Measurements from ENCODE around the gene VEGFB. TPM values are rescaled to one million over a fixed set of nuclear protein-coding genes. Genes with fewer than 3 reads are reported as not detected.

VEGFB gene
- total RNA-seq, 1 experiment from 2014 or later: 47.5 TPM

DNA sequence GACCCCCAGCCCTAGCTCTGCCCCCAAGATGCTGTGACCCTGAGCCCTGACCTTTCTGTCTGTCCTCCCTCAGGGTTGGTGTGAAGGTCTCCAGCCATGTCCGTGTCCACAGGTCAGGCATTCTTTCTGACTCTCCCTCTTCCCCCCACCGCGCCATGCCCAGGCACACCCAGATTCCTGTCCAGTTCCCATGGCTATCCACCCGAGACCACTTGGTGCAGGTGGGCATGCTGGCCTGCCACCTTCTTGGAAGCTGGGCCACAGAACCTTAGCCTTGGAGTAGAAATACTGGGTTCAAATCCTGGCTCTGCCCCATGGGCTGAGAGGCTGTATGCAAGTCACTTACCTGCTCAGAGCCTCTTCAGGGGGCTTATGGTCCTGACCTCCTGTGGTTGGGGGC lies 14.7 kb downstream of the VEGFB start (continued):
- TF ChIP-seq, protein P1, sequence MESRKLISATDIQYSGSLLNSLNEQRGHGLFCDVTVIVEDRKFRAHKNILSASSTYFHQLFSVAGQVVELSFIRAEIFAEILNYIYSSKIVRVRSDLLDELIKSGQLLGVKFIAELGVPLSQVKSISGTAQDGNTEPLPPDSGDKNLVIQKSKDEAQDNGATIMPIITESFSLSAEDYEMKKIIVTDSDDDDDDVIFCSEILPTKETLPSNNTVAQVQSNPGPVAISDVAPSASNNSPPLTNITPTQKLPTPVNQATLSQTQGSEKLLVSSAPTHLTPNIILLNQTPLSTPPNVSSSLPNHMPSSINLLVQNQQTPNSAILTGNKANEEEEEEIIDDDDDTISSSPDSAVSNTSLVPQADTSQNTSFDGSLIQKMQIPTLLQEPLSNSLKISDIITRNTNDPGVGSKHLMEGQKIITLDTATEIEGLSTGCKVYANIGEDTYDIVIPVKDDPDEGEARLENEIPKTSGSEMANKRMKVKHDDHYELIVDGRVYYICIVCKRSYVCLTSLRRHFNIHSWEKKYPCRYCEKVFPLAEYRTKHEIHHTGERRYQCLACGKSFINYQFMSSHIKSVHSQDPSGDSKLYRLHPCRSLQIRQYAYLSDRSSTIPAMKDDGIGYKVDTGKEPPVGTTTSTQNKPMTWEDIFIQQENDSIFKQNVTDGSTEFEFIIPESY (IDR thresholded peaks at IDR 0.05; ENCODE audit: extremely low read depth, insufficient replicate concordance, low read length): no peak
- no peak for TF ChIP-seq RAD21 (IDR thresholded peaks at IDR 0.05; ENCODE audit: low read depth)
- TF ChIP-seq SRF (IDR thresholded peaks at IDR 0.05; ENCODE audit: low read depth): no peak
- TF ChIP-seq EGR1 (IDR thresholded peaks at IDR 0.05; ENCODE audit: low read depth): no peak
- no peak for TF ChIP-seq POLR2AphosphoS5 (IDR thresholded peaks at IDR 0.05; ENCODE audit: low read depth, low read length)
- no peak for TF ChIP-seq EZH2phosphoT487 (IDR thresholded peaks at IDR 0.05; ENCODE audit: borderline replicate concordance)
- no peak for TF ChIP-seq SIN3A (IDR thresholded peaks at IDR 0.05; ENCODE audit: low read depth)
- TF ChIP-seq TCF7L2 (IDR thresholded peaks at IDR 0.05; ENCODE audit: borderline replicate concordance, extremely low read depth, insufficient read depth, insufficient read length): no peak

DNA sequence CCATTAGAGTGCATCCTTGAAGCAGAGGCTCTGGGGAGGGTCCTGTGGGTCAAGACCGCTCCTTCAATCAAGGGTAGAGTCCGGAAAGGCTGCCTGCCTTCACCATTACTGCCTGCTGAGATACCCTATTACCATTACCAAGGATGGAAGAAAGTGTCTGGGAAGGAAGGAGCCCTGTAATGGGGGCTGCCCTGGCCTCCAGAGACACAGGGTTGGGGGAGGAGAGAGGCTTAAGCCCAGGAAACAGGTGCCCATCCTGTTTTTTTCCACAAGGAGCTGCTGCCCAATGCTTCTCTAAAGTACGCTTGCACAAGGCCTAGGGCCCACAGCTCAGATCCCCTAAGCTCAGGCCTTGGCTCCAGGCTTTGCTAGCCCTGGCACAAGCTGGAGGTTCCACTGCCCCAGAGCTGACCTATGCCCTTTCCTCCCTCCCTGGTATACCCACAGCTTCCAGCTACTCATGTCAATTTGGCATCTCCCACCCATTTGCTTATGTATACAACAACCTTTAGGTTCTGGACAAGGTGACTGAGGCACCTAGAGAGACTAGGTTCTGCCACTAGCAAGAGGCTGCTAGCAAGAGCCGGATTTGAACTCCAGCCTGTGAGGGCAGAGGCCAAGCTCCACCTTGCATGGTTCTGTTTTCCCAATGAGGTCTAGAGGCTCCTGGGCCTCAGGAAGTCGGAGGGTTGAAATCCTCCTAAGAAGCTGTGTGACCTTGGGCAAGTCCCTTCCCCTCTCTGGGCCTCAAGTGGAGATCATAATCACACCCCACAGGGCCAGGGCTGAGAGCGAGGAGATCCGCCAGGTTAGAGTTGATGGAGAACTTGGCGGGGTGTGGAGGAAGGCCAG lies 15.4 kb downstream of the VEGFB start:
- H3K4me1 ChIP-seq (ENCODE audit: control insufficient read depth in 1 of 2, insufficient read depth in 2 of 2, low read length in 2 of 2): peaks cover 26 to 66% of the 10 kb centered on the region in 2 experiments
- TF ChIP-seq JUND (IDR thresholded peaks at IDR 0.05) (no peak), ELF1 (IDR thresholded peaks at IDR 0.05; ENCODE audit: borderline replicate concordance, low read depth) (no peak), RAD21 (IDR thresholded peaks at IDR 0.05; ENCODE audit: low read depth) (no peak), MAX (IDR thresholded peaks at IDR 0.05) (no peak), SP1 (IDR thresholded peaks at IDR 0.05; ENCODE audit: low read depth) (no peak), ZNF274 (IDR thresholded peaks at IDR 0.05; ENCODE audit: low read depth, low read length) (no peak), CEBPB (IDR thresholded peaks at IDR 0.05; ENCODE audit: low read depth) (no peak), SRF (IDR thresholded peaks at IDR 0.05; ENCODE audit: low read depth) (no peak)
- DNase-seq (ENCODE audit: low read depth, low spot score) (no peak), ATAC-seq (no peak)
- no peak overlapping the region; the same call in 1 of the 2 replicates for H3K4me2 ChIP-seq (ENCODE audit: low read length)
- peaks cover 50% of the 10 kb centered on the region for H3K79me2 ChIP-seq (ENCODE audit: insufficient read depth, low read length)
- H2AFZ ChIP-seq (ENCODE audit: low read depth, low read length, poor library complexity, severe bottlenecking): no peak overlapping the region
- no peaks in the 10 kb centered on the region for H4K20me1 ChIP-seq (ENCODE audit: insufficient read depth)
- no peaks in the 10 kb centered on the region for H3K9me3 ChIP-seq (ENCODE audit: control insufficient read depth in 1 of 2, insufficient read depth in 1 of 2, low read depth in 1 of 2, low read length in 2 of 2)
- H3K4me3 ChIP-seq (replicated peaks in 1 of 2; ENCODE audit: low read depth in 1 of 2, low read length in 2 of 2): no peak overlapping the region; a peak in 1 of 4 replicates
- H3K27me3 ChIP-seq (ENCODE audit: insufficient read depth, low read length): no peaks in the 10 kb centered on the region
- ChIA-PET CTCF (interaction anchor here (1.1 to 1.9 kb wide), 6 partner anchors 8 to 106 kb away, joined by 3 to 7 read pairs (median 4); partner anchors contain the start of gene FKBP2), RAD21 (ENCODE audit: low non-redundant PET in 1 of 2, low total read pairs in 2 of 2, uncharacterized antibody in 2 of 2, unreplicated experiment in 2 of 2) (no interaction called here), POLR2A (interaction anchor here (1.0 to 1.6 kb wide), 4 partner anchors 9 to 68 kb away, joined by 3 to 6 read pairs (median 4); partner anchors contain the start of genes FKBP2 and PRDX5)
- intact Hi-C loops (cut with micrococcal nuclease): loop anchor here (2.0 kb wide), 1 partner anchor 55 kb away; the partner anchor contains the start of gene ESRRA
- BruUV-seq (replicated peaks): no TSS peak
- no peak overlapping the region; the same call in 1 of the 2 replicates for H3K27ac ChIP-seq (ENCODE audit: low read depth, low read length)
- no peaks in the 10 kb centered on the region for H3K9me2 ChIP-seq (ENCODE audit: insufficient read depth)
- H3K9ac ChIP-seq (ENCODE audit: low read length): peak overlapping the region; percentile 97; the same call in 1 of the 2 replicates
- peaks cover 0 to 6% of the 10 kb centered on the region in 2 experiments; a peak in 1 of 4 replicates for H3K36me3 ChIP-seq (ENCODE audit: control insufficient read depth in 1 of 2, insufficient read depth in 2 of 2, low read length in 2 of 2)
